ENCODE results near the gene PCARE. TPM values are rescaled to one million over a fixed set of nuclear protein-coding genes. Genes with fewer than 3 reads are reported as not detected.

PCARE gene
- total RNA-seq, 2 donors from 2014 or later, result not detected

- DNase-seq, result peak; percentile 76 to 77
- Mint-ChIP-seq H3K4me1 (ENCODE audit: low read depth) (peaks cover 68% of the 10 kb centered on the region), H3K9me3 (no peaks in the 10 kb centered on the region), H3K4me3 (peak overlapping the region; percentile 95 to 96), H3K36me3 (ENCODE audit: insufficient read depth in 2 of 2) (no peaks in the 10 kb centered on the region), H3K27me3 (ENCODE audit: low read depth) (no peaks in the 10 kb centered on the region), H3K27ac (peak overlapping the region; percentile 99)
- ATAC-seq (replicated peaks in 1 of 2), result peak; percentile 84 to 90
Measured at GRCh38 chr2:29014811-29015421, 59.4 kb downstream of the PCARE start.

GRCh38 chr2:29014331-29014730 is 60.0 kb downstream of the PCARE start:
- Mint-ChIP-seq H3K36me3 (ENCODE audit: insufficient read depth in 2 of 2) (no peaks in the 10 kb centered on the region), H3K4me1 (ENCODE audit: low read depth) (peaks cover 74% of the 10 kb centered on the region), H3K4me3 (peak overlapping the region; percentile 95 to 96), H3K27ac (peak overlapping the region; percentile 99), H3K27me3 (ENCODE audit: low read depth) (no peaks in the 10 kb centered on the region), H3K9me3 (no peaks in the 10 kb centered on the region)
- DNase-seq, result peak; percentile 37 to 40
- ATAC-seq (replicated peaks in 1 of 2), result peak; percentile 25 to 36

- H3K27ac Mint-ChIP-seq, result peak overlapping the region; percentile 93
- DNase-seq, result no peak
- H3K4me1 Mint-ChIP-seq (ENCODE audit: low read depth), result peaks cover 79% of the 10 kb centered on the region
- peak overlapping the region; percentile 95 to 96 for H3K4me3 Mint-ChIP-seq
- no peaks in the 10 kb centered on the region for H3K36me3 Mint-ChIP-seq (ENCODE audit: insufficient read depth in 2 of 2)
- ATAC-seq (replicated peaks in 1 of 2), result no peak
- no peaks in the 10 kb centered on the region for H3K9me3 Mint-ChIP-seq
- no peaks in the 10 kb centered on the region for H3K27me3 Mint-ChIP-seq (ENCODE audit: low read depth)
Measured at GRCh38 chr2:29013057-29013780, 61.1 kb downstream of the PCARE start.

- Mint-ChIP-seq H3K27ac (no peak overlapping the region), H3K4me1 (ENCODE audit: low read depth) (peaks cover 73% of the 10 kb centered on the region), H3K27me3 (ENCODE audit: low read depth) (no peaks in the 10 kb centered on the region), H3K9me3 (no peaks in the 10 kb centered on the region), H3K36me3 (ENCODE audit: insufficient read depth in 2 of 2) (no peaks in the 10 kb centered on the region), H3K4me3 (peak overlapping the region in 1 of 2 donors; percentile 77)
- ATAC-seq (replicated peaks in 1 of 2), result no peak
- DNase-seq, result peak; percentile 28 to 49
Measured at GRCh38 chr2:29012211-29012681, 62.1 kb downstream of the PCARE start.

Other genes with a start within 250 kb of the PCARE start
- 10 to 100 TPM; 18.5 to 20.5 TPM for gene TRMT61B, start 204.2 kb downstream of the PCARE start, total RNA-seq
- 100 to 1,000 TPM in 1 of 2 donors, 10 to 100 TPM in 1; 75.0 to 110 TPM for gene WDR43, start 179.9 kb downstream of the PCARE start, total RNA-seq
- 1 to 10 TPM; 4.0 to 4.3 TPM for gene TOGARAM2, start 93.2 kb downstream of the PCARE start, total RNA-seq
- 10 to 100 TPM; 25.2 to 28.4 TPM for gene CLIP4, start 40.9 kb upstream of the PCARE start, total RNA-seq

Data from activated T-cell treated with anti-CD3 and anti-CD28 coated beads, Interleukin-2, amount 50 U/mL, for 72 hours (primary cell).